ENCODE measurements around the gene OXSR1.

DNA sequence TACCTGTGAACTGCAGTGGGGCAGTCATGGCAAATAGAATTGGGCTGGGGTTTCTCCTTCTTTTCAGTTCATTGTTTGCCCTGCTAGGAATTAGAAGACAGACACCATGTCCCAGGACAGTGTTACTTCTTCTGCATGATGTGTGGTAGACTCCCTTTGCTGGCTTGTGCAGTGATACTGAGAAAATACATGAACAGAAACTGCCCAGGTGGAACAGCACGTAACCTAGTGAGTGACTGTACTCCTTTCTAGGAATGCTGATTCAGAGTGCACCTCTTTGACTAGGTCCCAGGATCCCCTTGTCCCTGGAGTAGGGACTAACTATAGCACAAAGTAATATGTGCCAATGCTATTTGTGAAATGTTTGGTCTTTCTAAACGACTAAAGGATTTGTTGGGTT lies 89.5 kb downstream of the OXSR1 start:
- TF ChIP-seq, protein P1, sequence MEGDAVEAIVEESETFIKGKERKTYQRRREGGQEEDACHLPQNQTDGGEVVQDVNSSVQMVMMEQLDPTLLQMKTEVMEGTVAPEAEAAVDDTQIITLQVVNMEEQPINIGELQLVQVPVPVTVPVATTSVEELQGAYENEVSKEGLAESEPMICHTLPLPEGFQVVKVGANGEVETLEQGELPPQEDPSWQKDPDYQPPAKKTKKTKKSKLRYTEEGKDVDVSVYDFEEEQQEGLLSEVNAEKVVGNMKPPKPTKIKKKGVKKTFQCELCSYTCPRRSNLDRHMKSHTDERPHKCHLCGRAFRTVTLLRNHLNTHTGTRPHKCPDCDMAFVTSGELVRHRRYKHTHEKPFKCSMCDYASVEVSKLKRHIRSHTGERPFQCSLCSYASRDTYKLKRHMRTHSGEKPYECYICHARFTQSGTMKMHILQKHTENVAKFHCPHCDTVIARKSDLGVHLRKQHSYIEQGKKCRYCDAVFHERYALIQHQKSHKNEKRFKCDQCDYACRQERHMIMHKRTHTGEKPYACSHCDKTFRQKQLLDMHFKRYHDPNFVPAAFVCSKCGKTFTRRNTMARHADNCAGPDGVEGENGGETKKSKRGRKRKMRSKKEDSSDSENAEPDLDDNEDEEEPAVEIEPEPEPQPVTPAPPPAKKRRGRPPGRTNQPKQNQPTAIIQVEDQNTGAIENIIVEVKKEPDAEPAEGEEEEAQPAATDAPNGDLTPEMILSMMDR (IDR thresholded peaks at IDR 0.05; ENCODE audit: borderline replicate concordance, extremely low read depth, low read length, poor library complexity, severe bottlenecking): no peak
- no peak for TF ChIP-seq EZH2 (IDR thresholded peaks at IDR 0.05; ENCODE audit: borderline replicate concordance, low read depth, low read length, severe bottlenecking)
